Measurements from ENCODE around the gene CEP57L1.
A peak's percentile ranks its signal among the peaks of the same experiment; 100 is the strongest.
"Not testable (repeated sequence)": the region's sequence is repeated elsewhere in the genome, so short reads cannot be mapped to it uniquely, and the experiment has no call there.

CEP57L1 gene

GRCh38 chr6:109179507-109179906, 84.2 kb downstream of the CEP57L1 start:
- DNase-seq = no peak

- DNase-seq = no peak
These were observed 87.3 kb downstream of the CEP57L1 start for GRCh38 chr6:109182578-109182977.

GRCh38 chr6:109183109-109183650, 87.9 kb downstream of the CEP57L1 start:
- DNase-seq = no peak

GRCh38 chr6:109184638-109185037, 89.3 kb downstream of the CEP57L1 start:
- no peak for DNase-seq

- DNase-seq = no peak
These were observed 90.7 kb downstream of the CEP57L1 start for GRCh38 chr6:109186012-109186411.

GRCh38 chr6:109187399-109188114, 92.2 kb downstream of the CEP57L1 start:
- peak; percentile 47 to 57 for DNase-seq

- DNase-seq = no peak
These were observed 92.8 kb downstream of the CEP57L1 start for GRCh38 chr6:109188115-109188411.

- DNase-seq = not testable (repeated sequence)
These were observed 96.1 kb downstream of the CEP57L1 start for GRCh38 chr6:109191368-109191767.

- DNase-seq = no peak
These were observed 97.6 kb downstream of the CEP57L1 start for GRCh38 chr6:109192865-109193264.

GRCh38 chr6:109194880-109195279, 99.6 kb downstream of the CEP57L1 start:
- DNase-seq = no peak

- no peak for DNase-seq
These were observed 101.8 kb downstream of the CEP57L1 start for GRCh38 chr6:109197061-109197460.

GRCh38 chr6:109202409-109203264, 107.3 kb downstream of the CEP57L1 start:
- DNase-seq = no peak

GRCh38 chr6:109204511-109204910, 109.2 kb downstream of the CEP57L1 start:
- DNase-seq = no peak

- no peak for DNase-seq
These were observed 117.4 kb downstream of the CEP57L1 start for GRCh38 chr6:109212683-109213082.
